Memory B cell (primary cell): Measurements from ENCODE around the gene TCEAL4.

ENCODE experiments used
- ATAC-seq: fragments of 150-1000 bp; cut with Tn5 transposase; 2 replicates; pipeline ENCODE4 v1.10.0; 2021; ENCODE audit warnings: low read depth, mild to moderate bottlenecking, moderate library complexity
- DNase-seq, 2 donors: peaks; one replicate each; pipeline ENCODE4 v3.0.0; 2022; ENCODE audit warnings: low spot score in 2 of 2
- H3K27ac Mint-ChIP-seq: one replicate; pipeline ENCODE4 v1.8.0; 2022; ENCODE audit warnings: mild to moderate bottlenecking, moderate library complexity, mixed read lengths
- H3K27me3 Mint-ChIP-seq: one replicate; pipeline ENCODE4 v1.8.0; 2022; ENCODE audit warnings: mixed read lengths
- H3K36me3 Mint-ChIP-seq: one replicate; pipeline ENCODE4 v1.8.0; 2022; ENCODE audit warnings: mild to moderate bottlenecking, mixed read lengths
- H3K4me1 Mint-ChIP-seq: one replicate; pipeline ENCODE4 v1.8.0; 2022; ENCODE audit warnings: mixed read lengths
- H3K4me3 Mint-ChIP-seq: one replicate; pipeline ENCODE4 v1.8.0; 2022; ENCODE audit warnings: mild to moderate bottlenecking, moderate library complexity, mixed read lengths
- H3K9me3 Mint-ChIP-seq: one replicate; pipeline ENCODE4 v1.8.0; 2022; ENCODE audit warnings: mixed read lengths

The TCEAL4 gene

GRCh38 chrX:103585411-103586313, at the start of gene TCEAL4:
Gene TCEAL4, plus strand, starts transcription at chrX:103585515. Its CDS starts 1,161 bp downstream, at chrX:103586676.
- peak within 1 kb of the TSS; percentile 93 for H3K4me3 Mint-ChIP-seq
- peak in 1 of 2 donors; percentile 15 for DNase-seq
- no peaks in the 10 kb centered on the region for H3K27me3 Mint-ChIP-seq
- H3K9me3 Mint-ChIP-seq = no peaks in the 10 kb centered on the region
- H3K36me3 Mint-ChIP-seq = no peaks in the 10 kb centered on the region
- peak; percentile 85 for ATAC-seq
- H3K4me1 Mint-ChIP-seq = peaks cover 11% of the 10 kb centered on the region
- peak within 1 kb of the TSS; percentile 90 for H3K27ac Mint-ChIP-seq

GRCh38 chrX:103536071-103536470, 49.2 kb upstream of the TCEAL4 start:
- Mint-ChIP-seq H3K4me3 (no peak overlapping the region), H3K36me3 (no peaks in the 10 kb centered on the region), H3K27me3 (no peaks in the 10 kb centered on the region), H3K4me1 (peaks cover 4% of the 10 kb centered on the region), H3K27ac (no peak overlapping the region), H3K9me3 (no peaks in the 10 kb centered on the region)
- DNase-seq = no peak
- no peak for ATAC-seq

- no peak overlapping the region for H3K27ac Mint-ChIP-seq
- no peaks in the 10 kb centered on the region for H3K36me3 Mint-ChIP-seq
- H3K27me3 Mint-ChIP-seq = no peaks in the 10 kb centered on the region
- H3K4me1 Mint-ChIP-seq = peaks cover 4% of the 10 kb centered on the region
- no peak overlapping the region for H3K4me3 Mint-ChIP-seq
- no peak for DNase-seq
- ATAC-seq = no peak
- no peaks in the 10 kb centered on the region for H3K9me3 Mint-ChIP-seq
These were observed 48.6 kb upstream of the TCEAL4 start for GRCh38 chrX:103536732-103537131.

- Mint-ChIP-seq H3K9me3 (no peaks in the 10 kb centered on the region), H3K4me3 (no peak overlapping the region), H3K27me3 (no peaks in the 10 kb centered on the region), H3K4me1 (peaks cover 4% of the 10 kb centered on the region), H3K27ac (no peak overlapping the region), H3K36me3 (no peaks in the 10 kb centered on the region)
- no peak for DNase-seq
- no peak for ATAC-seq
These were observed 47.4 kb upstream of the TCEAL4 start for GRCh38 chrX:103537871-103538387.

GRCh38 chrX:103538728-103539127, 46.6 kb upstream of the TCEAL4 start:
- H3K9me3 Mint-ChIP-seq = no peaks in the 10 kb centered on the region

GRCh38 chrX:103539695-103540094, 45.6 kb upstream of the TCEAL4 start:
- H3K27ac Mint-ChIP-seq = no peak overlapping the region
- no peak overlapping the region for H3K4me3 Mint-ChIP-seq
- no peak for ATAC-seq
- DNase-seq = no peak
- no peaks in the 10 kb centered on the region for H3K36me3 Mint-ChIP-seq
- H3K9me3 Mint-ChIP-seq = no peaks in the 10 kb centered on the region
- no peaks in the 10 kb centered on the region for H3K27me3 Mint-ChIP-seq
- H3K4me1 Mint-ChIP-seq = no peaks in the 10 kb centered on the region

More at GRCh38 chrX:103538728-103539127, 46.6 kb upstream of the TCEAL4 start:
- no peaks in the 10 kb centered on the region for H3K27me3 Mint-ChIP-seq
- DNase-seq (no peak), ATAC-seq (no peak)
- peaks cover 1% of the 10 kb centered on the region for H3K4me1 Mint-ChIP-seq
- H3K36me3 Mint-ChIP-seq = no peaks in the 10 kb centered on the region
- no peak overlapping the region for H3K4me3 Mint-ChIP-seq
- no peak overlapping the region for H3K27ac Mint-ChIP-seq

- Mint-ChIP-seq H3K36me3 (no peaks in the 10 kb centered on the region), H3K4me3 (no peak overlapping the region), H3K27me3 (no peaks in the 10 kb centered on the region), H3K27ac (no peak overlapping the region), H3K4me1 (no peaks in the 10 kb centered on the region), H3K9me3 (no peaks in the 10 kb centered on the region)
- DNase-seq = no peak
- ATAC-seq = no peak
These were observed 45.2 kb upstream of the TCEAL4 start for GRCh38 chrX:103540145-103540544.

- ATAC-seq = no peak
- no peak for DNase-seq
- Mint-ChIP-seq H3K4me3 (no peak overlapping the region), H3K27ac (peak overlapping the region; percentile 24), H3K27me3 (no peaks in the 10 kb centered on the region), H3K4me1 (peaks cover 3% of the 10 kb centered on the region), H3K9me3 (no peaks in the 10 kb centered on the region), H3K36me3 (no peaks in the 10 kb centered on the region)
These were observed 35.4 kb upstream of the TCEAL4 start for GRCh38 chrX:103549916-103550315.

- Mint-ChIP-seq H3K36me3 (no peaks in the 10 kb centered on the region), H3K27ac (peak overlapping the region; percentile 24), H3K9me3 (no peaks in the 10 kb centered on the region), H3K4me1 (peaks cover 3% of the 10 kb centered on the region), H3K27me3 (no peaks in the 10 kb centered on the region), H3K4me3 (no peak overlapping the region)
- ATAC-seq (no peak), DNase-seq (no peak)
These were observed 34.8 kb upstream of the TCEAL4 start for GRCh38 chrX:103550415-103551051.

GRCh38 chrX:103552236-103552635, 33.1 kb upstream of the TCEAL4 start:
- no peak for DNase-seq
- H3K9me3 Mint-ChIP-seq = no peaks in the 10 kb centered on the region
- no peaks in the 10 kb centered on the region for H3K36me3 Mint-ChIP-seq
- peaks cover 3% of the 10 kb centered on the region for H3K4me1 Mint-ChIP-seq
- H3K4me3 Mint-ChIP-seq = no peak overlapping the region
- H3K27me3 Mint-ChIP-seq = no peaks in the 10 kb centered on the region
- ATAC-seq = no peak
- no peak overlapping the region for H3K27ac Mint-ChIP-seq

GRCh38 chrX:103554687-103555424, 30.5 kb upstream of the TCEAL4 start:
- no peaks in the 10 kb centered on the region for H3K9me3 Mint-ChIP-seq
- H3K36me3 Mint-ChIP-seq = no peaks in the 10 kb centered on the region
- no peaks in the 10 kb centered on the region for H3K27me3 Mint-ChIP-seq
- ATAC-seq (peak; percentile 93), DNase-seq (peak; percentile 54 to 60)
- H3K4me3 Mint-ChIP-seq = peak overlapping the region; percentile 97
- peaks cover 3% of the 10 kb centered on the region for H3K4me1 Mint-ChIP-seq
- peak overlapping the region; percentile 99 for H3K27ac Mint-ChIP-seq

- Mint-ChIP-seq H3K4me3 (no peak overlapping the region), H3K4me1 (peaks cover 5% of the 10 kb centered on the region), H3K9me3 (no peaks in the 10 kb centered on the region), H3K36me3 (no peaks in the 10 kb centered on the region), H3K27me3 (no peaks in the 10 kb centered on the region), H3K27ac (no peak overlapping the region)
- ATAC-seq (no peak), DNase-seq (no peak)
These were observed 28.2 kb upstream of the TCEAL4 start for GRCh38 chrX:103556963-103557612.

GRCh38 chrX:103560256-103560655, 25.1 kb upstream of the TCEAL4 start:
- Mint-ChIP-seq H3K27ac (no peak overlapping the region), H3K9me3 (no peaks in the 10 kb centered on the region), H3K4me3 (no peak overlapping the region)

More at GRCh38 chrX:103560256-103560655, 25.1 kb upstream of the TCEAL4 start:
- Mint-ChIP-seq H3K4me1 (peaks cover 2% of the 10 kb centered on the region), H3K36me3 (no peaks in the 10 kb centered on the region), H3K27me3 (no peaks in the 10 kb centered on the region)
- no peak for DNase-seq
- ATAC-seq = no peak
